PC-9 (cell line): ENCODE results near the gene MFN1. TPM values are rescaled to one million over a fixed set of nuclear protein-coding genes. Genes with fewer than 3 reads are reported as not detected.

ENCODE experiments used
- BruUV-seq: library from RNA; stranded (reverse); fragments of 400-500 nt; replicated peaks from 2 replicates; lab custom pipeline; 2021; lab: Mats Ljungman, UMichigan
- CTCF ChIA-PET: fragments of 300-600 bp; sonication (Branson Sonifier 250); formaldehyde crosslinking; loops from one replicate; lab custom pipeline; 2022; ENCODE audit warnings: antibody characterized with exemption; lab: Charles Lee
- POLR2A ChIA-PET: fragments of 300-600 bp; sonication (Branson Sonifier 250); formaldehyde crosslinking; loops from one replicate; lab custom pipeline; 2022; ENCODE audit warnings: antibody characterized with exemption; ENCODE audit not compliant: unreplicated experiment; lab: Charles Lee
- DNase-seq, 2 experiments: peaks; one replicate each; pipeline versions ENCODE4 v3.0.0 to v3.0.0-alpha.2; 2015 to 2022; ENCODE audit warnings: mixed read lengths in 1 of 2
- H2AFZ ChIP-seq: fragments of 200-600 bp; sonication (generic); 2 replicates; pipeline ENCODE4 v1.8.1; 2017; ENCODE audit warnings: antibody characterized with exemption
- H3F3A ChIP-seq: fragments of 200-600 bp; sonication (generic); 2 replicates; pipeline ENCODE4 v1.8.1; 2017; ENCODE audit warnings: antibody characterized with exemption, mild to moderate bottlenecking, low read depth; ENCODE audit not compliant: insufficient read depth
- H3K27ac ChIP-seq: fragments of 200-600 bp; sonication (generic); 2 replicates; pipeline ENCODE4 v1.6.1; 2016; ENCODE audit warnings: mixed run types
- H3K27me3 ChIP-seq: fragments of 200-600 bp; sonication (generic); 2 replicates; pipeline ENCODE4 v1.6.1; 2016; ENCODE audit warnings: low read depth, mixed run types; ENCODE audit not compliant: insufficient read depth
- H3K36me3 ChIP-seq: fragments of 200-600 bp; sonication (generic); 2 replicates; pipeline ENCODE4 v1.6.1; 2016; ENCODE audit warnings: low read depth, mixed run types
- H3K4me1 ChIP-seq: fragments of 200-600 bp; sonication (generic); replicated peaks from 2 replicates; pipeline ENCODE4 v1.6.1; 2016; ENCODE audit warnings: mixed run types; ENCODE audit not compliant: insufficient read depth
- H3K4me2 ChIP-seq: fragments of 200-600 bp; sonication (generic); 2 replicates; pipeline ENCODE4 v1.6.1; 2017; ENCODE audit warnings: mixed run types
- H3K4me3 ChIP-seq: fragments of 200-600 bp; sonication (generic); 2 replicates; pipeline ENCODE4 v1.6.1; 2016; ENCODE audit warnings: mixed run types
- H3K79me2 ChIP-seq: fragments of 200-600 bp; sonication (generic); 2 replicates; pipeline ENCODE4 v1.6.1; 2017; ENCODE audit warnings: low read depth, mixed run types
- H3K9me2 ChIP-seq: fragments of 200-600 bp; sonication (generic); 2 replicates; pipeline ENCODE4 v1.8.1; 2017; ENCODE audit warnings: mild to moderate bottlenecking; ENCODE audit not compliant: insufficient read depth
- H3K9me3 ChIP-seq: fragments of 200-600 bp; sonication (generic); 2 replicates; pipeline ENCODE4 v1.8.1; 2016; ENCODE audit warnings: low read depth; ENCODE audit not compliant: insufficient read depth
- H4K20me1 ChIP-seq: fragments of 200-600 bp; sonication (generic); 2 replicates; pipeline ENCODE4 v1.8.1; 2017; ENCODE audit not compliant: insufficient read depth
- CTCF ChIP-seq: fragments of 200-600 bp; sonication (generic); conservative IDR thresholded peaks from 2 replicates; pipeline ENCODE4 v1.6.1; 2017; ENCODE audit warnings: mixed run types, antibody characterized with exemption, mild to moderate bottlenecking, moderate library complexity
- EZH2 ChIP-seq: fragments of 200-600 bp; sonication (generic); IDR thresholded peaks from 2 replicates; pipeline ENCODE4 v1.8.0; 2017; ENCODE audit warnings: antibody characterized with exemption, low read depth
- intact Hi-C: fragments of 100-400 bp; cut with micrococcal nuclease; formaldehyde crosslinking; loops from one replicate; pipeline ENCODE4 v1.10.0; 2022; ENCODE audit not compliant: unreplicated experiment
- total RNA-seq: library from RNA; stranded (reverse); gene quantifications from 2 replicates; pipeline ENCODE4 v1.2.3, GENCODE V29; 2021

The MFN1 gene
- total RNA-seq, 1 experiment from 2014 or later: 69.1 TPM

- H3K27me3 ChIP-seq: no peaks in the 10 kb centered on the region
- H3K4me3 ChIP-seq: no peak overlapping the region
- H3K36me3 ChIP-seq: no peaks in the 10 kb centered on the region
- H2AFZ ChIP-seq: no peak overlapping the region
- BruUV-seq: no TSS peak
- no peaks in the 10 kb centered on the region for H3K9me3 ChIP-seq
- H3K79me2 ChIP-seq: no peaks in the 10 kb centered on the region
- no peaks in the 10 kb centered on the region for H3K4me1 ChIP-seq
- H3K27ac ChIP-seq: no peak overlapping the region
- H3F3A ChIP-seq: no peaks in the 10 kb centered on the region
- ChIA-PET POLR2A (no interaction called here), CTCF (no interaction called here)
- no peaks in the 10 kb centered on the region for H4K20me1 ChIP-seq
- no peaks in the 10 kb centered on the region for H3K9me2 ChIP-seq
- no peak for TF ChIP-seq CTCF
- no peak for TF ChIP-seq EZH2
- intact Hi-C loops: no loop called here
- H3K4me2 ChIP-seq: no peak overlapping the region
- no peak for DNase-seq
Measured at GRCh38 chr3:179402963-179403362, 55.5 kb downstream of the MFN1 start.

GRCh38 chr3:179404307-179404706, 56.8 kb downstream of the MFN1 start:
- Histone ChIP-seq H2AFZ (no peak overlapping the region), H3F3A (no peaks in the 10 kb centered on the region), H3K4me1 (no peaks in the 10 kb centered on the region), H3K27me3 (no peaks in the 10 kb centered on the region), H3K9me3 (no peaks in the 10 kb centered on the region), H3K4me3 (no peak overlapping the region), H3K9me2 (no peaks in the 10 kb centered on the region), H3K27ac (no peak overlapping the region), H3K79me2 (no peaks in the 10 kb centered on the region), H4K20me1 (no peaks in the 10 kb centered on the region), H3K36me3 (no peaks in the 10 kb centered on the region), H3K4me2 (no peak overlapping the region)
- no TSS peak for BruUV-seq
- intact Hi-C loops: no loop called here
- CTCF ChIA-PET: no interaction called here
- POLR2A ChIA-PET: no interaction called here
- no peak for TF ChIP-seq EZH2
- no peak for TF ChIP-seq CTCF
- DNase-seq: no peak

- no peaks in the 10 kb centered on the region for H3K36me3 ChIP-seq
- no peaks in the 10 kb centered on the region for H3K27me3 ChIP-seq
- H3K4me1 ChIP-seq: no peaks in the 10 kb centered on the region
- H3K4me2 ChIP-seq: no peak overlapping the region
- no peaks in the 10 kb centered on the region for H3K79me2 ChIP-seq
- no peak for TF ChIP-seq CTCF
- no peak for TF ChIP-seq EZH2
- H4K20me1 ChIP-seq: no peaks in the 10 kb centered on the region
- H2AFZ ChIP-seq: no peak overlapping the region
- DNase-seq: no peak
- CTCF ChIA-PET: no interaction called here
- H3K9me2 ChIP-seq: no peaks in the 10 kb centered on the region
- H3F3A ChIP-seq: no peaks in the 10 kb centered on the region
- H3K27ac ChIP-seq: no peak overlapping the region
- POLR2A ChIA-PET: no interaction called here
- no TSS peak for BruUV-seq
- intact Hi-C loops: no loop called here
- no peak overlapping the region for H3K4me3 ChIP-seq
- no peaks in the 10 kb centered on the region for H3K9me3 ChIP-seq
Measured at GRCh38 chr3:179410331-179410730, 62.8 kb downstream of the MFN1 start.
